SJSA1 (cell line): ENCODE results near the gene ZNF3. TPM values are rescaled to one million over a fixed set of nuclear protein-coding genes. Genes with fewer than 3 reads are reported as not detected.

ENCODE experiments used
- DNase-seq, 2 experiments: peaks; one replicate each; pipeline ENCODE4 v3.0.0-alpha.2; 2015 to 2020; ENCODE audit warnings: low spot score in 2 of 2, low read depth in 1 of 2
- H3K27ac ChIP-seq: fragments of 250-450 bp; sonication (Bioruptor Pico); 2 replicates; pipeline ENCODE4 v1.5.1; 2020; ENCODE audit warnings: mild to moderate bottlenecking, moderate library complexity
- H3K27me3 ChIP-seq: fragments of 250-450 bp; sonication (Bioruptor Pico); replicated peaks from 2 replicates; pipeline ENCODE4 v1.5.1; 2020; ENCODE audit warnings: mild to moderate bottlenecking, moderate library complexity
- H3K36me3 ChIP-seq: fragments of 250-450 bp; sonication (Bioruptor Pico); 2 replicates; pipeline ENCODE4 v1.5.1; 2020; ENCODE audit warnings: mild to moderate bottlenecking
- H3K4me1 ChIP-seq: fragments of 250-450 bp; sonication (Bioruptor Pico); replicated peaks from 2 replicates; pipeline ENCODE4 v1.6.1; 2021; ENCODE audit warnings: mild to moderate bottlenecking
- H3K4me3 ChIP-seq: fragments of 250-450 bp; sonication (Bioruptor Pico); 2 replicates; pipeline ENCODE4 v1.5.1; 2020; ENCODE audit warnings: mild to moderate bottlenecking
- H3K9me3 ChIP-seq: fragments of 250-450 bp; sonication (Bioruptor Pico); replicated peaks from 2 replicates; pipeline ENCODE4 v1.5.1; 2020; ENCODE audit warnings: mild to moderate bottlenecking
- total RNA-seq: library from RNA; depleted of rRNA; stranded (reverse); fragments of >200 nt; shearing (Covaris generic); gene quantifications from 2 replicates; pipeline ENCODE4 v1.2.3, GENCODE V29; 2014; rRNA removed

Gene ZNF3
- total RNA-seq, 1 experiment from 2014 or later: 27.4 TPM

DNA sequence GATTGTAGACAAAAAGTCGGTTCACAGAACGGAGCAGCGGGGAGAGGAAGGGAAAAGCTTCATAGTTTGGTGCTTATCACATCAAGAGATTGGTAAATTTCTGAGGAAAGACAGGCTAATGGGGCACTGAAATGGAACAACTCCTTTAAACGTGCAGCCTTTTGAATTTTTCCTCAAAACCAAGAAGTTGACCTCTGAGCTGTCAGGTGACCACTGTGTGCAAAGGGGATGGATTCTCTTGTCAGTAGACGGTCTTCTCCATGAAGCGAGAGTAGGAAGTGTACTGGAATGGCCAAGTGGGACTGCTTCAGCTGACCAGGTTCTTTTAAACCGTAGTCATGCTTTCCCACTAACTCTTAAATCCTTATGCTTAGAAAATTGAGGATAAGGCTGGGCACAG lies 43.2 kb downstream of the ZNF3 start:
- Histone ChIP-seq H3K4me1 (peaks cover 56% of the 10 kb centered on the region), H3K27me3 (no peaks in the 10 kb centered on the region), H3K36me3 (peaks cover 44% of the 10 kb centered on the region), H3K9me3 (0 out of 2 replicates have a peak, but pooled peaks cover 3% of the 10 kb centered on the region), H3K4me3 (no peak overlapping the region), H3K27ac (no peak overlapping the region)
- DNase-seq: no peak

DNA sequence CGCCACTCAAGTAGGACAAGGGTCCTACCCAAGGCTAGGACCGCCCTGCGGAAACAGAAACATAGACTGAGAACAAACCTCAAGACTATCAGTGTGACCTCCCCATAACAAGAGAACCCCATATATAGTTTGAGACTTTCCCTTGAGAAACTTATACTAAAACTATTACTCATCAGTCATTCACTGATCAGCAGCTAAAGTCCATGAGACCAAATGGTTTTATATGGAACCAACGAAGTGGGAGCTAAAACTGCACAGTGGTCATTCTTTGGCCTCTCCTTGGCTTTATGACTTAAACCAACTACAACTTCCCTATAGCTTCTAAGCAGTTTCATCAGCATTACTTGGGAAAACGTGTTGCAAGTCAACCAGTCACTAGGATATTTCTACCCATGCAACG lies 45.6 kb downstream of the ZNF3 start:
- H3K4me3 ChIP-seq: no peak overlapping the region
- no peaks in the 10 kb centered on the region for H3K27me3 ChIP-seq
- H3K4me1 ChIP-seq: peaks cover 44% of the 10 kb centered on the region
- no peak for DNase-seq
- 0 out of 2 replicates have a peak, but pooled peaks cover 3% of the 10 kb centered on the region for H3K9me3 ChIP-seq
- peak overlapping the region; percentile 91 for H3K27ac ChIP-seq
- H3K36me3 ChIP-seq: peaks cover 67% of the 10 kb centered on the region

DNA sequence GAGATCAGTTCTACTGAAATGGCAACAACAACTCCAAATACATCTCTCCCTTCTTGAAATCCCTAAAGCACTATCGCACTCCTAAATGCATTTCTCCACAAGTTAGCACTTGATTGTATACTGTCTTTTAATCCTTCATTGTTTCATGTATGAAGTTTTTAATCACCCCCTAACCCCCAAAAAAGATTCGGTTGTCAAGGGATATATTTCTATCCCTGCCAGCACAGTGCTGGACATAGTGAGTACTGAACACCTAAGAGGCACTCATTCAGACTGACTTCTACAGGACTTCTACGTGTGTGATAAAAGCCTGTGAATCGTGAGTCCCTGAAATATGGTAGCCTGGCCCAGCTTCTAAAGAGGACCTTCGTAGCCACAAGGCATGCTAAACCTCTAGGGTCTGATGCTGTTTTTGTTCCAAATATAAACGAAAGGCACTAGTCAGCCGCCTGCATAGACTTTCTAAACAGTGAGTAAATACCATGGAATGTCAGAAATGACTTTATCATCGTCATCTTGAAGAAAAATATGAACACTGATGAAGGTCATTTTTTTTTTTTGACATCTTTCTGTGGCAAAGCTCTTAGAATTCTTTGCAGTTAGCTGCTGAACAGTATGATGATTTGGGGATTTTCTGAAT lies 46.5 kb downstream of the ZNF3 start:
- H3K27me3 ChIP-seq: no peaks in the 10 kb centered on the region
- peak overlapping the region; percentile 91 for H3K27ac ChIP-seq
- DNase-seq: peak; percentile 85 to 91
- peaks cover 76% of the 10 kb centered on the region for H3K36me3 ChIP-seq
- peaks cover 35% of the 10 kb centered on the region for H3K4me1 ChIP-seq
- 0 out of 2 replicates have a peak, but pooled peaks cover 3% of the 10 kb centered on the region for H3K9me3 ChIP-seq
- no peak overlapping the region for H3K4me3 ChIP-seq

DNA sequence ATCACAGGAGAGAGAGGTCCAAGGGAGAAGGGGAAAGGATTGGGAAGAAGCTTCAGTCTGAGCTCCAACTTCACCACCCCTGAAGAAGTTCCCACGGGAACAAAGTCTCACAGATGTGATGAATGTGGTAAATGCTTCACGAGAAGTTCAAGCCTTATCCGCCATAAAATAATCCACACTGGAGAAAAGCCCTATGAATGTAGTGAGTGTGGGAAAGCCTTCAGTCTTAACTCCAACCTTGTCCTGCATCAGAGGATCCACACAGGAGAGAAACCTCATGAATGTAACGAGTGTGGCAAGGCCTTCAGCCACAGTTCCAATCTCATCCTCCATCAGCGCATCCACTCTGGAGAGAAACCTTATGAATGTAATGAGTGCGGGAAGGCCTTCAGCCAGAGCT lies 48.0 kb downstream of the ZNF3 start:
- no peaks in the 10 kb centered on the region for H3K27me3 ChIP-seq
- no peak overlapping the region for H3K4me3 ChIP-seq
- 0 out of 2 replicates have a peak, but pooled peaks cover 3% of the 10 kb centered on the region for H3K9me3 ChIP-seq
- H3K4me1 ChIP-seq: peaks cover 34% of the 10 kb centered on the region
- no peak for DNase-seq
- no peak overlapping the region for H3K27ac ChIP-seq
- peaks cover 81% of the 10 kb centered on the region for H3K36me3 ChIP-seq

DNA sequence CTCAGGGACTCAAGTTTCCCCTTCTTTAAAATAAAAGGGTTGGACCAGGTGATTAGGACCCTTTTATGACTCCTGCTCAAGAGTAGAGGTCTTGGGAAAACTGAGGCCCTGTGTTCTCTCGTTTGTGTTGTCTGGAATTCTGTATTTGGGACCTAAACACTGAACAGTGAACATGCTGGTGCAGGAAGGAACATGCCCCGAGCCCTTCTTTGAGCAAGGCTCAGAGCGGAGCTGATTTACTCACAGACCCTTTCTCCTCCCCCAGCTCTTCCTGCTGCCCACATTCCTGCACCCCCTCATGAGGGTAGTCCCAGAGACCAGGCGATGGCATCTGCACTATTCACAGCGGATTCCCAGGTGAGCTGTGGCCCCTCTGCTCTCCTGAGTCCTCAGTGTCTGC lies 51.9 kb downstream of the ZNF3 start:
- Histone ChIP-seq H3K4me1 (peaks cover 17% of the 10 kb centered on the region), H3K9me3 (0 out of 2 replicates have a peak, but pooled peaks cover 3% of the 10 kb centered on the region), H3K27ac (no peak overlapping the region), H3K4me3 (no peak overlapping the region), H3K27me3 (no peaks in the 10 kb centered on the region), H3K36me3 (peaks cover 83% of the 10 kb centered on the region)
- DNase-seq: no peak

DNA sequence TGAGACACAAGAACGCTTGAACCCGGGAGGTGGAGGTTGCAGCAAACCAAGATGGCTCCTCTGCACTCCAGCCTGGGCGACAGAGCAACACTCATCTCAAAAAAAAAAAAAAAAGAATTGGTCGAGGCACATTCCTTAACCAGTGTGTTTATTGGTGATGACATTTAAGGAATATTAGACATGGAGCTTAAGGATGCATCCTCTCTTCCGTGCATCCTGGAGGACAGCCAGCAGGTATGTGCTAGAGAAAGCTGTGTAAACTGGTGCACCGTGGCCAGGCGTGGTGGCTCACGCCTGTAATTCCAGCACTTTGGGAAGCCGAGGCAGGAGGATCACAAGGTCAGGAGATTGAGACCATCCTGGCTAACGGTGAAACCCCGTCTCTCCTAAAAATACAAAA lies 54.3 kb downstream of the ZNF3 start:
- peaks cover 82% of the 10 kb centered on the region for H3K36me3 ChIP-seq
- H3K27me3 ChIP-seq: no peaks in the 10 kb centered on the region
- no peak overlapping the region for H3K27ac ChIP-seq
- no peak overlapping the region for H3K4me3 ChIP-seq
- no peak for DNase-seq
- H3K9me3 ChIP-seq: no peaks in the 10 kb centered on the region
- H3K4me1 ChIP-seq: peaks cover 5% of the 10 kb centered on the region; the same call in 1 of the 2 replicates

DNA sequence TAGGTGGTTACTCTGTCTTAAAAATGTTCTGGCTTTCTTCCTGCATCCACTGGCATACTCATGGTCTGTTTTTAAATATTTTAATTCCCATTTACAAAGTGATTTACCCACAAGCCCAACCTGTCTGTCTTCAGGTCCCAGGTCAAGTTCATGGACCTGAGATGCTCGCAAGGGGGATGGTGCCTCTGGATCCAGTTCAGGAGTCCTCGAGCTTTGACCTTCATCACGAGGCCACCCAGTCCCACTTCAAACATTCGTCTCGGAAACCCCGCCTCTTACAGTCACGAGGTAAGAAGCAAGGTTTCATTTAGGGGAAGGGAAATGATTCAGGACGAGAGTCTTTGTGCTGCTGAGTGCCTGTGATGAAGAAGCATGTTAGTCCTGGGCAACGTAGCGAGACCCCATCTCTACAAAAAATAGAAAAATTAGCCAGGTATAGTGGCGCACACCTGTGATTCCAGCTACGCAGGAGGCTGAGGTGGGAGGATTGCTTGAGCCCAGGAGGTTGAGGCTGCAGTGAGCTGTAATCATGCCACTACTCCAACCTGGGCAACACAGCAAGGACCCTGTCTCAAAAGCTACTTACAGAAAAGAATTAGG lies 57.4 kb downstream of the ZNF3 start:
- no peak overlapping the region for H3K27ac ChIP-seq
- H3K9me3 ChIP-seq: no peaks in the 10 kb centered on the region
- H3K27me3 ChIP-seq: no peaks in the 10 kb centered on the region
- no peak for DNase-seq
- peaks cover 5% of the 10 kb centered on the region; the same call in 1 of the 2 replicates for H3K4me1 ChIP-seq
- no peak overlapping the region for H3K4me3 ChIP-seq
- peaks cover 72% of the 10 kb centered on the region for H3K36me3 ChIP-seq

DNA sequence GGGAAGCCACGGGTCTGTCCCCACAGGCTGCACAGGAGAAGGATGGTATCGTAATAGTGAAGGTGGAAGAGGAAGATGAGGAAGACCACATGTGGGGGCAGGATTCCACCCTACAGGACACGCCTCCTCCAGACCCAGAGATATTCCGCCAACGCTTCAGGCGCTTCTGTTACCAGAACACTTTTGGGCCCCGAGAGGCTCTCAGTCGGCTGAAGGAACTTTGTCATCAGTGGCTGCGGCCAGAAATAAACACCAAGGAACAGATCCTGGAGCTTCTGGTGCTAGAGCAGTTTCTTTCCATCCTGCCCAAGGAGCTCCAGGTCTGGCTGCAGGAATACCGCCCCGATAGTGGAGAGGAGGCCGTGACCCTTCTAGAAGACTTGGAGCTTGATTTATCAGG lies 58.0 kb downstream of the ZNF3 start:
- DNase-seq: no peak
- Histone ChIP-seq H3K27ac (no peak overlapping the region), H3K4me3 (no peak overlapping the region), H3K27me3 (no peaks in the 10 kb centered on the region), H3K4me1 (peaks cover 5% of the 10 kb centered on the region; the same call in 1 of the 2 replicates), H3K9me3 (no peaks in the 10 kb centered on the region), H3K36me3 (peaks cover 78% of the 10 kb centered on the region)

DNA sequence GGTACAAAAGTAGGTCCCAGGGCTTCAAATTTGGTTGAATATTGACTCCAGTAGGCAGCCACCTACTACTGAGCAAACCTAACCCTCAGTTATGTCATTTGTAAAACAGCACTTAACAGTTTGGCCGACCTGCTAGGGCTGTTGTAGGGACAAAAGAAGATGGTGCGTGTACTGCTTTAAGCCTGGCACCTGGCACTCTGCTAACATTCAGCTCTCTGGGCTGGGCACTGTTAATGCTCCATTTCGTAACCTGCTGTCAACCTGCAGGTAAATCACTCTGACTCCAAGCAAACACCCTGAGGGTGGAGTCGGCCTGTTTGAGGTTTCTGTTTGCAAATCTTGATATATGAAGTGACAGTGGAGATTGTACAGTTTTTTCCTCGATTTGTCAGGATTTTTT lies 58.9 kb downstream of the ZNF3 start:
- Histone ChIP-seq H3K27me3 (no peaks in the 10 kb centered on the region), H3K27ac (no peak overlapping the region), H3K4me1 (peaks cover 7% of the 10 kb centered on the region), H3K36me3 (peaks cover 74% of the 10 kb centered on the region), H3K9me3 (no peaks in the 10 kb centered on the region), H3K4me3 (no peak overlapping the region)
- no peak for DNase-seq

DNA sequence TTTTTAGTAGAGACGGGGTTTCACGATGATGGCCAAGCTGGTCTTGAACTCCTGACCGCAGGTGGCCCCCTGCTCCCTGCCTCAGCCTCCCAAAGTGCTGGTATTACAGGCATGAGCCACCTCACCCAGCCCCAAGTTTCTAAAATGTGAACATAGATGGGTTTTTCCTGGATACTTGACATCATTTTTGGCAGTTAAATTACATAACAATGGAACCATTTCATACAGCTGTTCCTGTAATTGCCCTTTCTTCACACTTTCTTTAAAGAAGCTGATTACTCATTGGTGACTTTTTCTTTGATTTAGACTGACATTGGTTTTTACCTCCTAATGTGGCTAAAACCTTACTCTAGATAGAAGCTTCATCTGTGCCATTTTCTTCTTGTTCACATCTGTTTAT lies 60.2 kb downstream of the ZNF3 start:
- DNase-seq: no peak
- H3K27ac ChIP-seq: no peak overlapping the region
- H3K4me3 ChIP-seq: no peak overlapping the region
- H3K27me3 ChIP-seq: no peaks in the 10 kb centered on the region
- peaks cover 71% of the 10 kb centered on the region for H3K36me3 ChIP-seq
- H3K4me1 ChIP-seq: peaks cover 20% of the 10 kb centered on the region
- no peaks in the 10 kb centered on the region for H3K9me3 ChIP-seq

Other genes with a start within 250 kb of the ZNF3 start
- not detected in 2 replicates for gene OR2AE1, start 204.7 kb downstream of the ZNF3 start, total RNA-seq
- gene TRIM4, start 162.2 kb downstream of the ZNF3 start, total RNA-seq: 11.4 and 13.9 TPM in 2 replicates
- not detected in 2 replicates for gene GJC3, start 152.1 kb downstream of the ZNF3 start, total RNA-seq
- not detected in 2 replicates for gene AZGP1, start 105.7 kb downstream of the ZNF3 start, total RNA-seq
- 11.5 and 19.4 TPM in 2 replicates for gene ZKSCAN1, start 66.1 kb downstream of the ZNF3 start, total RNA-seq
- 13.9 and 20.7 TPM in 2 replicates for gene ZSCAN21, start 31.9 kb downstream of the ZNF3 start, total RNA-seq
- 56.4 and 111 TPM in 2 replicates for gene COPS6, start 7.2 kb upstream of the ZNF3 start, total RNA-seq
- gene MCM7, start 19.7 kb upstream of the ZNF3 start, total RNA-seq: 200 and 254 TPM in 2 replicates
- 11.1 and 17.5 TPM in 2 replicates for gene AP4M1, start 19.9 kb upstream of the ZNF3 start, total RNA-seq
- 20.5 and 35.3 TPM in 2 replicates for gene TAF6, start 37.6 kb upstream of the ZNF3 start, total RNA-seq
- 22.5 and 24.6 TPM in 2 replicates for gene CNPY4, start 37.9 kb upstream of the ZNF3 start, total RNA-seq
- 2.4 and 3.3 TPM in 2 replicates for gene MBLAC1, start 45.2 kb upstream of the ZNF3 start, total RNA-seq
- gene LAMTOR4, start 67.2 kb upstream of the ZNF3 start, total RNA-seq: 115 and 123 TPM in 2 replicates
- gene TRAPPC14, start 77.0 kb upstream of the ZNF3 start, total RNA-seq: 5.1 and 7.4 TPM in 2 replicates
- gene GAL3ST4, start 86.9 kb upstream of the ZNF3 start, total RNA-seq: 1.2 and 2.7 TPM in 2 replicates
- gene GPC2, start 95.7 kb upstream of the ZNF3 start, total RNA-seq: 4.4 and 6.5 TPM in 2 replicates
- gene STAG3, start 96.2 kb upstream of the ZNF3 start, total RNA-seq: 0.26 TPM in 1 of 2 replicates, not detected in the other
- 1.7 TPM in 1 of 2 replicates, not detected in the other for gene PVRIG, start 138.2 kb upstream of the ZNF3 start, total RNA-seq
- not detected in 2 replicates for gene SPDYE3, start 226.0 kb upstream of the ZNF3 start, total RNA-seq